T-helper 9 cell (primary cell): Measurements from ENCODE around the gene PNMA6A.
"Not testable (repeated sequence)": the region's sequence is repeated elsewhere in the genome, so short reads cannot be mapped to it uniquely, and the experiment has no call there.

Source experiments
- DNase-seq: peaks from one replicate; pipeline ENCODE4 v3.0.0-alpha.2; 2020
- total RNA-seq, 2 donors: gene quantifications; one replicate each; lab custom pipeline; 2026; lab: John Stamatoyannopoulos, UW

PNMA6A gene
- 0.28 to 0.48 reads per million in 2 donors for total RNA-seq

DNA sequence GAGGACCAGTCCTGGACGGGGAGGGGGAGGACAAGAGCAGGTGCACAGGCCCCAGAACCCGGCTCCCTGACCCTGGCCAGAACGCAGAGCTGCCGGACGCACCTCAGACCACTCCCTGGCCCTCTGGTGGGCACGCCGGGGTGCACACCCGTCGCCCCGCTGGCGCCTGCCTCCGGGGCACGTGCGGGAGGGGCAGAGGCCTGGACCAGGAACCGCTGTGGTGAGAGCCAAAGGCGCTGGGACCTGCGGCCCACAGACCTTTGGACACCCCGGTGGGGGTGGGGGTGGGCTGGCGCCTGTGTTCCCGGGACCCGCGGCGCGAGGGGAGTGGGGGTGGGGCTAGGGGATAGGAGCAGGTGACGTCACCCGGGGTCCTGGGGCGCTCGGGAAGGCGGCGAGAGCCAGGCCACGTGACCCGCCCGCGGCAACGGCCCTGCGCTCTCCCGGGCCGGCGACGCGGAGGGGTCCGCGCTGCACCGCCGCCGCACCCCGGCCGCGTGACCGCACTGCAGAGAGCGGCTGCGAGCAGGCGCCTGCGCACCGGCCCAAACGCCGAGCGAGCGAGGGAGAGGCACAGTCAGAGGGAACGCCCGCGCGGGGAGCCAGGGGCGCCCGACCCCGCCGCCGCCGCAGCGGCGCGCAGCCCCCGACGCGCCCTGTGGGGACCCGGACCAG, at the start of gene PNMA6A:
Gene PNMA6A, plus strand, starts transcription at position 546 of the 675 bp plus-strand sequence. CDS start 609 bp downstream, outside the sequence.
- DNase-seq: not testable (repeated sequence)

GRCh38 chrX:153026501-153026900, 45.8 kb upstream of the PNMA6A start:
- DNase-seq: not testable (repeated sequence)

DNA sequence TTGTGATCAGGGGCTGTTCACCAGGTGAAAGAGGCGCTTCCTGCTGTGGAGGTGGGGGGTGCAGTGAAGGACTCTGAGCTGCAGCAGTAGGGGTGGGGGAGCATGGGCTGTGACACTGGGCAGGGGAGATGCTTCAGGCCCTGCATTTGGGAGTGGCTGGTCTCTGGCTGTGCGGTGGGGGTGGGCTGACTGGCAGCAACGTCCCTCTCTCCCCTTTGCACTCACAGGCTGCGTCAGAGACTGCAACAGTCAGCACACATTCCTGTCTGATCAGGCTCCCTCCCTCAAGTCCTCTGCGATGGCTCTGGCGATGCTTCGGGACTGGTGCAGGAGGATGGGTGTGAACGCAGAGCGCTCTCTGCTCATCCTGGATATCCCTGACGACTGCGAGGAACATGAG, 43.8 kb upstream of the PNMA6A start:
- DNase-seq: not testable (repeated sequence)

DNA sequence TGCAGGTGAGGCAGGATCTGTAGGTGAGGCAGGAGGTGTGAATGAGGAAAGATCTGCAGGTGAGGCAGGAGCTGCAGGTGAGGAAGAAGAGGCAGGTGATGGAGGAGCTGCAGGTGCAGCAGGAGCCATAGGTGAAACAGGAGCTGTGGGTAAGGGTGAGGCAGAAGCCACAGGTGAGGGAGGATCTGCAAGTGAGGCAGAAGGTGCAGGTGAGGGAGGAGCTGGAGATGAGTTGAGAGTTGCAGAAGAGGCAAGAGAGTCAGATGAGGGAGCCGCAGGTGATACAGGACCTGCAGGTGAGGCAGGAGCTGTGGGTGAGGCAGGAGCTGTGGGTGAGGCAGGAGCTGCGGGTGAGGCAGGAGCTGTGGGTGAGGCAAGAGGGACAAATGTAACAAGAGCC, 43.1 kb upstream of the PNMA6A start:
- no peak for DNase-seq

DNA sequence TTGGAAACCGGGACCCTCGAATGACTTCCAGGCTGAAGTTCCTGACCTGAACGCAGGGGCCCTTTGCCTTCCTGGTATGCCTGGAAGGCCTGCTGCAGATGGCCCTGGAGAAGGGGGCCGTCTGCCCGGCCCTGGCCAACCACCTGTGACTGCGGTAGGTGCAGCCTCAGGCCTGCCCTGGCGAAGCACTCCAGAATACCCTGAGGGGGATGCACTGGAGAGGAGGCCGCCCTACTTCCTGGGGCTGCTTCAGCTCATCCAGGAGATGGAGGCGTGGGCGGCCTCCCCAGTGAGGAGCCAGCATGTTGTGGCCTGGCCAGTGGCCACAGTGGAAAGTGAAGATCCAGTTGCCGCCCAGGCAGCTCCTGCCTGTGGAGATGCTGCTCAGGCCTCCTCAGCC, 42.4 kb upstream of the PNMA6A start:
- no peak for DNase-seq

DNA sequence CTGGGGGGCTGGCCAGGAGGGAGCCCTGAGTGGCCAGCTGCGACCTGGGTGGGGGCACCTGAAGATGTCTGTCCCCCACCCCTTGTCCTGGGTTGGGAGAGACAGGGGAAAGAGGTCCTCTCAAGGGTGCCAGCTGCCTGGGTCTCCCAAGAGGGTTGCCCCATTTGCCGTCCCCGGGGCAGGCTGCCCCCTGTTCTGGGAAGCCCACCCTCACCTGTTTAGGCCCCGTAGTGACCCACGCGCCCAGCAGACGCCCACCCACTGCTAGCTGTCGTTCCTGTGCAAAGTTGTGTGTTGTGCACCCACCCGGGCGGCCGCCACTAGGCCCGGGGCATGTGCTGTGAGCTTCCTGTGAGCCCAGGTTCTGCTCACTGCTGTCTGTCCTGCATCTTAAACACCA, 41.5 kb upstream of the PNMA6A start:
- no peak for DNase-seq

- peak; percentile 52 for DNase-seq
Measured at GRCh38 chrX:153032397-153033118, 39.7 kb upstream of the PNMA6A start.

GRCh38 chrX:153049093-153049492, 23.2 kb upstream of the PNMA6A start:
- no peak for DNase-seq

- no peak for DNase-seq
Measured at GRCh38 chrX:153052534-153052933, 19.7 kb upstream of the PNMA6A start.

DNA sequence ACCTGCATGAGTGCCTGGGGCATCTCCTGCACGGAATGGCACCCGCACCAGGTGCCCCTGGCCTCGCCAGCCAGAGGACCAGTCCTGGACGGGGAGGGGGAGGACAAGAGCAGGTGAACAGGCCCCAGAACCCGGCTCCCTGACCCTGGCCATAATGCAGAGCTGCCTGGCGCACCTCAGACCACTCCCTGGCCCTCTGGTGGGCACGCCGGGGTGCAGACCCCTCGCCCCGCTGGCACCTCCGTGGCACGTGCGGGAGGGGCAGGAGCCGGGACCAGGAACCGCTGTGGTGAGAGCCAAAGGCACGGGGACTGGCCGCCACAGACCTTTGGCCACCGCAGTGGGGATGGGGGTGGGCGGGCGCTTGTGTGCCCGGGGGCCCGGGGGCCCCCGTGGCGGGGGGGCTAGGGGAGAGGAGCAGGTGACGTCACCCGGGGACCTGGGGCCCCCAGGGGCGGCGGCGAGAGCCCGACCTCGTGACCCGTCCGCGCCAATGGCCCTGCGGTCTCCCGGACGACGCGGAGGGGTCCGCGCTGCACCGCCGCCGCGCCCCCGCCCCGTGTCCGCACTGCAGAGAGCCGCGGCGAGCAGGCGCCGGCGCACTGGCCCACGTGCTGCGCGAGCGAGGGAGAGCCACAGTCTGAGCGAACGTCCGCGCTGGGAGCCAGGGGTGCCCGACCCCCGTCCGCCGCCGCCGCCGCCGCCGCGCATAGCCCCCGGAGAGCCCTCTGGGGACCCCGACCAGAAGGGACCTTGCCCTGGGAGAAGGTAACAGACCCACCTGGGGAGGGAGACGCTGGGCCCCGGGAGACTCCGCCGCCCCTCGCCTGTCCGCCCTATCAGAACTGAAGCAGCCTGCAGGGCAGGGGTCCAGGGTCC, 16.1 kb upstream of the PNMA6A start, which contains the start of gene PNMA3:
Gene PNMA3, plus strand, starts transcription at position 600 of the 879 bp plus-strand sequence. CDS start 586 bp downstream, outside the sequence.
- DNase-seq: no peak

GRCh38 chrX:153057281-153057680, 15.0 kb upstream of the PNMA6A start:
- DNase-seq: no peak

GRCh38 chrX:153059191-153060094, 12.8 kb upstream of the PNMA6A start:
- DNase-seq: no peak

- no peak for DNase-seq
Measured at GRCh38 chrX:153060095-153060445, 12.2 kb upstream of the PNMA6A start.

GRCh38 chrX:153061732-153062131, 10.5 kb upstream of the PNMA6A start:
- no peak for DNase-seq

DNA sequence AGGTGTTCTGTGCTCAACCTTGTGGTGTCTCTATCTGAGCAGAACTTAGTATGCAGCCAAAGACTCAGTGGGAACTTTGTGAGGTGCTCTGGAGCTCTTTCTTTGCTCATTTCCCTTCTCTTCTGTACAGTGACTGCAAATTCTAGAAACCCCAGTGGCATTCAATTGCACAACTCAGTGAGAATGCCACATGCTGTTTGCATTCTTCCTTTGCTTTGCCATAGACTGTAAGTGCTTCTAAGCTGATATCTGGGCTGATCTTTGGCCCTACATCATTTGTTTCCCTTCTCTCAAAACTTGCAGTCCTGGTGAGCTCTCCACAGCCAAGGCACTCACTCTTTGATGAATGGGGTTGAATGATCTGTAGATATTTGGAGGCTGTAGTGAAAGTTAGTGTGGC, 8.9 kb upstream of the PNMA6A start:
- DNase-seq: no peak

GRCh38 chrX:153064061-153064460, 8.2 kb upstream of the PNMA6A start:
- no peak for DNase-seq

- no peak for DNase-seq
Measured at GRCh38 chrX:153065389-153065788, 6.9 kb upstream of the PNMA6A start.

DNA sequence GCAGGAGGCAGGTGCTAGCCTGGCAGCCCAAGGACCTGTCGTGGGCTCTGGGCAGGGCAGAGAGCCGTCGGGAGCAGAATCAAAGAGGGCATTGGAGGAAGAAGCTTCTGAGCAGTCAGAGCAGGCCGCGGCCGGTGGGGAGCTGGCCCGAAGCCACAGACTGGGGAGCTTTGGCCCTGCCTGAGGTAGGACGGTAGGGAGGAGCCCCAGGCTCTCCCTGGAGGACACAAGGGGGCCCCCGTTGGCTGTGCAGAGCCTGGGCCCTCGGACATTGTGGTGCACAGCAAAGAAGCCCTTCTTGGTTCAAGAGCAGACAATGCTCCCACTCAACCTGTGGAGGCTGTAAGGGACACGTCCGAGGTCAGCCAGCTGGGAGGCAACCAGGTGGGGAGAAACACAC, 5.9 kb upstream of the PNMA6A start:
- DNase-seq: not testable (repeated sequence)

- DNase-seq: not testable (repeated sequence)
Measured at GRCh38 chrX:153073331-153073730, 1.1 kb downstream of the PNMA6A start.

DNA sequence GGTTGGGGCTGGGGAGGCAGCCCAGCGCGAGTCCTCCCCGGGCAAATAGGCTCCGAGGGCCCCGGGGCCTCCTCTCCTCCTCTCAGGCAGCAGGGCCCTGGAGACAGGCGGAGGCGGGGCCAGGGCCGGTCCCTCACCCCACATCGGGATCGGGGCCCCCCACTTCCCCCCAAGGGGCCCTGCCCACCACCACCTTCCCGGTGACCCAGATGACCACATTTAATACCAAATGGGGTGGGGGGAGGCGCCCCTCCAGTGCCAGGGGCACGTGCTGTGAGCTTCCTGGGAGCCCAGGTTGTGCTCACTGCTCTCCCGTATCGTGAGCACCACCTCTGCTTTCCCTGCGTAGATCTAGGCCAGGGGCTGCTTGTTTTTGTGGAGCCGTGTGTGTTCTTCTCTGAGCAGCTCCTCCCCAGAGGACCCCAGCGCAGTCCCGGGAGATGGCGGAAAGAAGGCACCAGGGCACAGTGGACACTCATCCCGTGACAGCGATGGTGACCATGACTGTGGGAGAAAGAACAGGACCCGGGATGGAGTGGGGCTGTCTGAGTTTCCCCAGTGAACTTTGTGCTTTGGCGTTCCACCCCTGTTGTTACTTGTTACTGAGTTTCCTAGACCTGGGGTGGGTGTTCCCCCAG, 2.1 kb downstream of the PNMA6A start:
- DNase-seq: no peak

GRCh38 chrX:153074935-153075334, 2.7 kb downstream of the PNMA6A start:
- no peak for DNase-seq

DNA sequence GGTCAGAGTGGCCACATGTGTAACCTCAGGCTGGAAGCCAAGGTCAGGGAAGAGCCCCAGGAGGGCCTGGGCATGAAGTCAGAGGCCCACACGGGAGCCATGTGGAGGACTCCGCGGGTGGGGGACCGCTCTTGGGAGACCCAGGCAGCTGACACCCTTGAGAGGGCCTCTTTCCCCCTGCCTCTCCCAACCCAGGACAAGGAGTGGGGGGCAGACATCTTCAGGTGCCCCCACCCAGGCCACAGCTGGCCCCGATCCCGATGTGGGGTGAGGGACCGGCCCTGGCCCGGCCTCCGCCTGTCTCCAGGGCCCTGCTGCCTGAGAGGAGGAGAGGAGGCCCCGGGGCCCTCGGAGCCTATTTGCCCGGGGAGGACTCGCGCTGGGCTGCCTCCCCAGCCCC, 3.1 kb downstream of the PNMA6A start:
- no peak for DNase-seq
